GM15510 (cell line): ENCODE results near the gene PFKL.
A peak's percentile ranks its signal among the peaks of the same experiment; 100 is the strongest.

Source experiments
- POLR2A ChIP-seq: IDR thresholded peaks from 3 replicates; pipeline ENCODE4 v1.6.1; 2011; ENCODE audit warnings: borderline replicate concordance; ENCODE audit not compliant: insufficient read length; ENCODE audit errors: extremely low read depth

The PFKL gene

DNA sequence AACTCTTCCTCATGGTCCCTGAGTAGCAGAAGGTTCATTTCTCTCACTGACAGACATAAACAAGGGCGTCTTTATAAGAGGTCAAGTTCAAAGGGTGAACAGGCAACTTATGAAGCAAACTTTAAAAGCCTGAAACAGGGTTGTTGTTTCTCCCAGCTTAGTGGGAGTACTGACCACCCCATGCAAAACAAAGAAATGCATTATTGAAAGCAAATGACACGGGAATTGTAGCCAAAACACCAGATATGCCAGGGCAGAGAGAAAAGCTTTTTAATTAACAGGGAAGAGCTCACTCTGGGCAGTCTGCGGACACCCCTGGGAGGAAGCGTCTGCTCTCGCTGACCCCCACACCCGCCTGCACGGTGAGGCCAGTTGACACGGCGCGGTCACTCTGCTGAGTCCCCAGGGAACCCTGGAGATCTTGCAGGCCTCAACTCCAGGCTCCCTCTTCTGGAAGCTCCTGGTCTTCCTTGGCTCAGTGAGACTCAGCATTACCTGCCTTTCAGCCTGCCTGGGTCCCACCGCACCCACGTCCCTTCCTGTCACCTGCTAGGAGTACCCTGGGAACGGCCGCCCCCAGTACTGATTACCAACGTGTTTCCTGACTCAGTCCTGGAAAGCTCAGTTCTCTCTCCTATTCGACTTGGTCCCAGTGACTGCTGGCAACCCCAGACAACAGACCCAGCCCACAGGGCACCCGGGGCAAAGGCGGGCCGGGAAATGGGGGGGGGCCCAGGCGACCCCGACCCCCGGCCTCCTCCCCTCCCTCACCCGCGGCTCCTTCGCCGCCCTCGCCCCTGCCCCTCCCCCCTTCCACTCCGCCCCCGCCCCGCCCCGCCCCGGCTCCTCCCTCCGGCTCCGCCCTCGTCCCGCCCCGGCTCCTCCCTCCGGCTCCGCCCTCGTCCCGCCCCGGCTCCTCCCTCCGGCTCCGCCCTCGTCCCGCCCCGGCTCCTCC is 38.4 kb downstream of the PFKL start:
- no peak for TF ChIP-seq POLR2A

GRCh38 chr21:44338971-44339910 is 39.4 kb downstream of the PFKL start, which contains the start of gene CFAP410:
TSS of gene CFAP410 (minus strand) at chr21:44339390. CDS start at chr21:44339194, 196 bp downstream.
- TF ChIP-seq POLR2A, result peak; percentile 92

DNA sequence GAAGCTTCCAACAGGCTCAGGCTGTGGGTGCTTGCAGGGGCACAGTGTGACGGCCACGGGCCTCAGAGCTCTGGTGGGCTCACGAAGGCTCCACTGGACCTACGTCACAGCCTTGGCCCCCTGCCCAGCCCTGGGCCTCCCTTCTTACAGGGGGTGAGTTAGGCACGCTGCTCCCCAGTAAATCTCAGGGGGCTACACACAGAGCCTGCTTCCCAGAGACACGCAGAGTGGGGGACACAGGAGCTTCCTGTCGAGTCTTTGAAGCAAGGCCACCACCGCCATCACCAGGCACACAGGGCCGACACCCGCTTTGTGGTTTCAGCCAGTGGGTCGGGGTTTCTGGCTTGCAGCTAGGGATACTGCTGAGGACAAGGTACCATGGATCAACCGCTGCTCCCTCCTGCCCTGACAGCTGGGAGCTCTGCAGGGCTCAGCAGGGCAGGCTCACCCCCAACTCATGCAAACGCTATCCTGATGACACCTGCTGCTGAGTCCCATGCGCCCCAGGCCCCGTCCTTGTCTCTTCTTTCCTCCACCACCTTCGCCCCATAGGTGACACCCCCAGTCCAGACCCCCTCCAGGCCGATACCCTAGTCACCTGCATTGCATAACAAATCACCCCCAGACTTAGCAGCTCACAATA is 44.8 kb downstream of the PFKL start:
- TF ChIP-seq POLR2A, result no peak

DNA sequence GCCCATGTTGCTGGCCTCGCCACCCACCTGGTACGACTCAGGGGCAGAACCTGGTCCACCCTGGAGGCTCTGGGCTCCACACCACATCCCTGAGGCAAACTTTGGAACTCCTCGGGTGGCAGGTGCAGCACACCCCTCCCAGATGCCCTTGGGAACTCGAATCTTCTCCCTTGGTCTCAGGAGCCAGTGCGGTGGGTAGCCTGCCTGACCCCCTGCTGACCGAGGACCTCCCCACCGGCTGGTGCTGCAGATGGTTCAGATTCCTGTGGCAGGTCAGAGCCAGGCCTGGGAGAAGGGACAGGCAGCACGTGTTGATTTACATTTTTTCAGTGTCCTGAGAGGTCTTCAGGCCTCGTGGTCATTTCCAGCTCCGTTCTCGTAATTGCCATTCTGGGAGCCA is 45.6 kb downstream of the PFKL start:
- TF ChIP-seq POLR2A, result no peak

GRCh38 chr21:44347911-44348451 is 48.1 kb downstream of the PFKL start:
- TF ChIP-seq POLR2A, result no peak

DNA sequence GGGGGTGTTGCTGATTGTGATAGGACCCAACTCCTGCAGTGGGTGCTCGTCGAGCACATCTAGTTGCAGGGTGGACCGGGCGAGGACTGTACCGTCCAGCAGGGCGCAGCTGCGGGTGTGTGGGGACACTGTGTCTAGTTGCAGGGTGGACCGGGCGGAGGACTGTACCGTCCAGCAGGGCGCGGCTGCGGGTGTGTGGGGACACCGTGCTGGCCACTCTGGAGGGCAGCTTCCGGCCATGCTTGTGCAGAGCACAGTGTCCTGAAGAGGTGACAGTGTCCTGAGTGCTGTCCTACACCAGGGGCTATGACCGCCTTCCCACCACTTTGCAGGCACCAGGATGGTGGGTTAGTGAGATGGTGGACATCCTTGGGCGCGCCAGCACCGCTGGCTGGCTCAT is 49.0 kb downstream of the PFKL start:
- no peak for TF ChIP-seq POLR2A

DNA sequence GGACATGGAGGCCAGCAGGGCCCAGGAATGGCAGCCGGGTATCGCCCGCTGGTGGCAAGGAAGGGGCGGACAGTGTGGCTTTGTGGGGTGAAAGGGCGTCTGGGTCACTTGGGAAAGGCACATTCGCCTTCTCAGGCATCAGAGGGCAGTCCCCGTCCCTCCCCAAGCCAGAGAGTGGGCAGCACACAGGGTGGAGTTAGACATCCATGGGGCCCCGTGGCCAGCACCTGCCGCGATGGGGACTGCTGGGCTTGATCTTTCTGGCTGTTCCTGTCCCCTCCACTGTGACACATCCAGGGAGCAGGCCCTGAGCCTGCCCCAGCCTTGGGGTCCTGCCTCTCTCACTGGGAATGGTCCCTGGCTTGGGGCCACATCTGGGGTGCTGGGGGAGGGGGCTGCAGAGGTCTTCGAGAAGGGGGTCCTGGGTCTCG is 49.6 kb downstream of the PFKL start:
- no peak for TF ChIP-seq POLR2A

- no peak for TF ChIP-seq POLR2A
Observed at GRCh38 chr21:44349847-44350772, 50.3 kb downstream of the PFKL start.

DNA sequence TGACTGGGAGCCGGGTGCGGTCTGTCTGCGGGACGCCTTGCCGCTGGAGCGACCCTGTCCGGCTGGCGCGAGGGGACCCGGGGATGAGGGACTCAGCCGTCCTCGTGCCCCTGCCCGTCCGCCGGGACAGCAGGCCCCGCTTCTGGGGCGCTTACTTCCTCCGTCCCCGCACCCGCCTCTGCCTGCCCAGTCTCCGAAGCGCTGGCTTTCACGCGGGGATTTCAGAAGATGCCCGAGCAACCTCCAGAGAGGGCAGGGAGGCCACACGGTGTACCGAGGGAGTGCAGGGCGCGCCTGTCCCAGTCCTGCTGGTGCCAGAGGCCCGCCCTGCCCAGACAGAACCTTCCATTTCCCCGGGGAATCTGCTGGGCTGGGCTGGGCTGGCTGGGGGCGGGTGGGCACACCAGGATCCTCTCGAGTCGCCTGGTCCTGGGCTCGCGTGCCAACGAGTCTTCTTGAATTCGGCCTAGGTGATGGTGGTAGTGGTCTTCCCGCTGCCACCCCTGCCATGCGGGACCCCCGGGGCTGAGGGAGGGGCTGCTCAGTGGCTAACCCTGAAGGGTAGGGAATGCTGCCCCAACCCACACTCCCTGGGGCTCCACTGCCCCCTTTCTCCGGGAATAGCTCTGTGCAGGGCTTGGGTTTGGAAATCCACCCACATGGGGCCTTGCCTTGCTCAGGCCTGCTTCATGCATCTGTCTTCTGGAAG is 51.1 kb downstream of the PFKL start:
- no peak for TF ChIP-seq POLR2A

DNA sequence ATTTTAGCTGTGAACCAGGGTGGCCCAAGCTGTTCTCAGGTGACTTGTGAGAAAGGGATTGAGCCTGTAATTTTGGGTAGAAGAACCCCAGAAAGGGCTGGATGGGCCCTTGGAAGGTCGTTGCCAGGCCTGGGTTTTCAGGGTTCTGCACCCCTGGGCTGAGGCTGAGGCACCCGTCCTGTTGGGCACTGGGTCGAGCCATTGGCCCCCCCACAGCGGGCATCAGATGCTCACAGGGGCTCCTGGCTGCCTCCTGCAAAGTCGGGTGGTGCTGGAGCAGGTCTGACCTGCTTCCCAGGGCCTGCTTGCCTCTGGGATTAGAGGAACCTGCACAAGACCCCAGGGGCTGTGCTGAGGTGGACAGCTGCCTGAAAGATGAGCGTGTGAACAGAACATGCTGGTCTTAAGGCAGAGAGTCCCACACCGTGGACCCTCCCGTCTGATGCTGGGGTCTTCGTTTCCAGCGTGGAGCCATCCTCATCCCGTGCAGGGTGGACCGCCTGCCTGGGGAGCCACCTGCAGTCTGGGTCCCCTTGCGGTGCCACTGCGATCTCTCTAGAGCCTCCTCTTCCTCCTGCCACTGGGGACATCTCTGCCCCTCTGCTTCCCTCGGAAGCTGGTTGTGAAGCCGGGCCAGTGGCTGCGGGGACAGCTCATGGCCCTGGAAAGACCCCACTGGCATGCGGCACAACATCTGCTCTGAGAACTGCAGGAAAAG is 51.8 kb downstream of the PFKL start:
- TF ChIP-seq POLR2A, result no peak

- no peak for TF ChIP-seq POLR2A
Observed at GRCh38 chr21:44352253-44352860, 52.5 kb downstream of the PFKL start.
